ENCODE data around the gene PTH1R.

- TF ChIP-seq CTCF (IDR thresholded peaks at IDR 0.05) (peak in 3 of 4 experiments; percentile 63 to 67 (median 64)), POLR2A (IDR thresholded peaks at IDR 0.05) (no peak)
Observed at GRCh38 chr3:46845860-46846623, 31.5 kb upstream of the PTH1R start.

Measured in prostate gland (tissue), 2 donors.